Hematopoietic multipotent progenitor cell treated with erythropoietin and hydrocortisone succinate and interleukin-3 and kit ligand, for 4 days (in vitro differentiated cells): ENCODE results near the gene RASSF1.
"Not testable (repeated sequence)": the region's sequence is repeated elsewhere in the genome, so short reads cannot be mapped to it uniquely, and the experiment has no call there.

Experiments
- DNase-seq: peaks from one replicate; pipeline ENCODE4 v3.0.0-alpha.2; 2015

The RASSF1 gene

GRCh38 chr3:50298836-50299637 lies 41.6 kb downstream of the RASSF1 start, which contains the start of the genes HYAL3 and NAA80:
HYAL3 (minus strand) TSS chr3:50299405; CDS start chr3:50295602, 3,803 bp downstream.
NAA80 (minus strand) TSS chr3:50299405; CDS start chr3:50297463, 1,942 bp downstream.
- peak; percentile 100 for DNase-seq

DNA sequence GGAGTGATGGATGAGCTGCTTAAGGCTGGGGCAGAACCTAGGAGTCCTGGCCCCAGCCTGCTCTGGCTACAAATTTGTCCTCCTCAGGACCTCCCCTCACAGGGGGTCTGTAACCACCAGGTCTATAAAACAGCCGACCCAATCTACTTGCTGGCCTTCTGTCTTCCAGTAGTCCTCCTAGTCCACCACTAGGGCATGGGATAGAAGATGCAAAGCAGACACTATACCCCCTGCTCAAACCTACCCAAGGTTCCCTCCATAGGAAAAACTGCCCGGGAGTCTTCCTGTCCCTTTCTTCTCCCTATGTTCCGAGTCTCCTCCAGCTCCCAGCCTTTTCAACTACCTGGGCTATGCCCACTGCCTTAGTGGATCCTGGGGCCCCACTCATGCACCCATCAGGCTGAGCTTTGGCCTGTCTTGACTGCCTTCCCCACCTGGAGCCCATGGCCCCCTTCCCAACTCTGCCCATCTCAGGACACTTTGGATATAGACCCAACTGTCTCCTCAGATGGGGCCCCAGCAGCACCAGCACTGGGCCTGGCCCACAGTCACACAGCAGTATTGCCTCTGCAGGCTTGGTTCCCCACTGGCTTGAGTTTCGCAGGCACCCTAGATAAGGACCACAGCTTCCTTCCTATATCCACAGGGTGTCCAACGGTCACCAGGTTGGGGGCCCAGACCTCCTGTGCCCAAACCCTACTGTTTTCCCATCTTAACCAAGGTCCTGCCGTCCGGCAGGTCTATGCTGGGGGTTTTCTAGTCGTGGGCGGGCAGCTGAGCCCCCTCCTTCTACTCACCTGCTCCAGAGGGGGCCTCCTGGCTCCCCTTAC lies 42.5 kb downstream of the RASSF1 start:
- peak; percentile 83 for DNase-seq

- DNase-seq, result peak; percentile 56
Measured at GRCh38 chr3:50297384-50297775, 43.3 kb downstream of the RASSF1 start.

GRCh38 chr3:50296721-50297383 lies 43.8 kb downstream of the RASSF1 start:
- no peak for DNase-seq

- DNase-seq, result no peak
Measured at GRCh38 chr3:50295553-50296431, 44.8 kb downstream of the RASSF1 start.

GRCh38 chr3:50294492-50295403 lies 45.9 kb downstream of the RASSF1 start:
- no peak for DNase-seq

GRCh38 chr3:50294089-50294488 lies 46.5 kb downstream of the RASSF1 start:
- DNase-seq, result no peak

GRCh38 chr3:50293079-50293801 lies 47.4 kb downstream of the RASSF1 start:
- DNase-seq, result no peak

DNA sequence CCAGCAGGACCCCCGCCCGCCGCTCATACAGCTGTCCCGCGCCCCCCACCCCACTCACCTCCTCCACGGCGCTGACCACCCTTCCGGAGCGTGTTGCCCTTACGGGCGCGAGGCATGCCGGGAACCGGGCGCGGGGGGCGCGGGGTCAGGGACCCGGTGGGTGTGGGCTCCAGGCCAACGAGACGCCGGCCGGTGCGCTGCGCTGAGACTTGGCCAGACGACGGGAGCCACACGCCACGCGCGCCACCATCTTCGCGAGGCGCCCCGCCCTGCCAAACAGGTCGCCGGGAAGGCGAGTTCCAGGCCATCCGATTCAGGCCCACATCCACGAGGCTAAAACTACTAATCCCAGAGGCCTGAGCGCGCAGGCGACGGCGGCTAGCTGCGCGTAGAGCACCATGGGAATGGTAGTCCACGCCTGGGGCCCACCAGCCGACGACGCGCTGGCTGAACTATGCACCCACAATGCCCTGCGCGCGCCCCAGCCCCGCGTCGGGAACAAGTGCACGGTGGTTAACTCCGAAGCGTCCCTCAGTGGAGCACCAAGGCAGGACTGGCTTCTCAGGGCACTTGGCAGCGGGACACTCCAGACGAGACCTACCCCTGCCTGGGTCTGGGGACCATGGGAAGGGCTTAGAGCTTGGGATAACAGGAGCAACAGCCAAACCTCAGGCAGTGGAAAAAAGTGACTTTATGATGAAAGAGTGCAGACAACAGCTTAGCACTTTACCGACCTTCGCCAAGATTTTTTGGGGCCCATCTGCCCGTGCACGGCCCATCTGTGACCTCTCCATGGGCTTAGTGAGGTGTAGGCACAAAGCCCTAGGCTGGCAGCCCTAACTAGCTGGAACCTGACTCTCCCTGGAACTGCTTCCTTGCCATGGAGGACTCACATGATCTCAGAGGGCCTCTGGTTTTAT lies 48.2 kb downstream of the RASSF1 start, which contains the start of gene IFRD2:
Gene IFRD2 (minus strand): TSS at position 271 of the 920 bp plus-strand sequence. CDS start 155 bp downstream, at position 116.
- DNase-seq, result peak; percentile 99

DNA sequence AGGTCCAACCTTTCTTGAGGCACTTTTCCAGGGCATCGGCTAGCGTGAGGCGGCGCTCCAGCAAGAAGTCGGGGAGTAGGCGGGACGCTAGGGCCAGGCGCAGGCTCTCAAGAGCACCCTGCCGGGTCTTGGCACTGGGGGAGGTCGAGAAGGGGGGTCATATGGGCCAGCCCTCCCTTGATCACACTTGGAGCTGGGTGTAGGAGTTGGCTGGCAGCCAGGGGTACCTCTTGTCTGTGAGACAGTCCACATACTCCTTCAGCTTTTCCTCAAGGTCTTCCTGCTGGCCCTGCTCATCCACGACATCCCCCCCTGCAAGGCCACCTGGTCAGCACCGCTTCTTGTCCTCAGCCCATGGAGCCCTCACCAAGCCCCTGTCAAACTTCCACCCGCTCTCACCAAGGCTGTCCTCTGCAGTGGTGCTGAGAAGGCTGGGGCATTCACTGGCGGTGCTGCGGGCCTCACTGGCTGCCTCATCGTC lies 50.4 kb downstream of the RASSF1 start:
- no peak for DNase-seq

DNA sequence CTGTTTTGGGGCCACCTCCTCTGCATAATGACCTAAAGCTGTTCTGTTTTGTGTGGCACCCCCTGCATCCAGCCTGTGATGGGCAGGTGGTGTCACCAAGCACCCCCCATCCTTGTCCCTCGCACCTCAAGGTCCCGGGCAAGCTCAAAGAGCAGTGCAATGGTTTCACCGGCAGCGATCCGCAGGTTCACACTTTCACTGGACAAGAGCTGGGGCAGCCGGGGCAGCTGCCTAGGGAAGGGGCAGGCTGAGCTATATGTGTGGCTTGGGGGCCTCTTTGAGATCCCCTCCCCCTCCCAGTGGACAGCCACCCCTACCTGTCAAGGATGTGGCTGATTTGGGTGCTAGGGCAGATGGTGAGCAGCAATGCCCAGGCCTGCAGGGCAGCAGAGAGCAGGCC lies 51.5 kb downstream of the RASSF1 start:
- DNase-seq, result no peak

DNA sequence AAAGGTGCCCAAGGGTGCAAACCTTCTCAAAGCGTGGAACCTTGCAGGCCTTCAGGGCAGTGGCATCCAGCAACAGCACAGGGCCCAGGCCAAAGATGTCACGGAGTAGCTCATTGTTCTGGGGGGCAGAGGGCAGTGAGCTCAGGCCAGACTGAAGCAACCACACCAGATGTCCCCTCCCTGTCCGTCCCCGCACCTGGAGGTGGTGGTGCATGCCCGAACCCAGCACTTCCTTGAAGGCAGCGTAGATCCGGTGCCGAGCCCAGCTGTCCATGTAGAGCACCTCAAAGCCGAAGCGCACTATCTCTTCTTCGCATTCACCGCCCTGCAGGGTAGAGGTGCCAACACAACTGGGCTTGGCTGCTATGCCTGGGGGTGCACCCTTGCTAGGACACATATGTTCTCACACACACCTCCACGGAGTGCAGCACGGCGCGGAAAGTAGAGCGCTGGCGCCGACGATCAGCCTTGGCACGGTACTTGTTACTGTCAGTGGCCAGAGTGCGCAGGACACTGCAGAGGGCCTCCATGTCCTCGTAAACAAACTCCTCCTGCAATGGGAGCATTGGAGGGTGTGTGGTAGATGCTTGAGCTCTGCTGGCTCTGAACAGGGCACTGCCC lies 52.1 kb downstream of the RASSF1 start:
- DNase-seq, result no peak

GRCh38 chr3:50287262-50287661 lies 53.4 kb downstream of the RASSF1 start:
- no peak for DNase-seq

DNA sequence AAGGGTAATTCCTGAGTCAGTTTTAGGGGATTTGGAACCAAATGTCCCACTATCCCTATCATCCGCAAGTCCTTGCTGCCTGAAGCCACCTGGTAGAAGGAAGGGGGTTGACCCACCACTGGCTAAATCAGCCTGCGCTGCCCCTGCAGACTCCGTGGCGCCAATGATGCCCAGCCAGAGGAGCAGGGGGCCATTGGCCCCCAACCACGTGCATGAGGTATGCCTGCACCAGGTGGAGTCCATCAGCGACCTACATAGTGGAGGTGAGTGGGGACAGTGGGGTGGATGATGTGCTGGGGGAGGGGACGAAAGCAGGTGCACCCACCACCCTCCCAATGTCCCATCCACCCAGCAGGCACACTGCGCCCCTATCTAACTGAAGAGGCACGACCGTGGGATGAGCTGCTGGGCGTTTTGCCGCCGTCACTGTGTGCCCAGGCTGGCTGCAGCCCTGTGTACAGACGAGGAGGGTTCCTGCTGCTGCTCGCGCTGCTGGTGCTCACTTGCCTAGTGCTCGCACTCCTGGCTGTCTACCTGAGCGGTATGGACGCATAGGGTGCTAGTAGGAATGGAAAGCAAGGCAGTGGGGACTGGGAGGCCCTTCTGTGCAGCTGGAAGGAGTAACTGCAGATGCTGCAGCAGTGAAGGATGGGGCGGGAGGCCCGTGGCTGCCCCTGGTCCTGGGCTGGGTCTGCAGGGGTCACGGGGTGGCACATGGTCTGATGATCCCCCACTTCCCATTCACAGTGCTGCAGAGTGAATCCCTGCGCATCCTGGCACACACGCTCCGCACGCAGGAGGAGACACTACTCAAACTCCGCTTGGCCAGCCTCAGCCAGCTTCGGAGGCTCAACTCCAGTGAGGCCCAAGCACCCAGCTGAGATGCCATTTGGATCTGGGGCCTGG lies 54.1 kb downstream of the RASSF1 start:
- no peak for DNase-seq

DNA sequence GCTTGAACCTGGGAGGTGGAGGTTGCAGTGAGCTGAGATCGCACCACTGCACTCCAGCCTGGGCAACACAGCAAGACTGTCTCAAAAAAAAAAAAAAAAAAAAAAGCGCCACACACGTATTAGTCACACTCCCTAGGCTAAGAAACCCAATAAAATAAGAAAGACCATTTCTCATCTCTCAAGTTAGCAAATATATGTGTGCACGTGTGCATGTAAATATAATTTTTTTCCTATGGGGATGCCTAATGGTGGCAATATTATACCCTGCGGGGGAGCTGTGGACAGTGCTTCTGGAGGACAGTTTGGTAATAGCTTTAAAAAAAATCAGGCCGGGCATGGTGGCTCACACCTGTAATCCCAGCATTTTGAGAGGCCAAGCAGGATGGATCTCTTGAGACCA lies 56.5 kb downstream of the RASSF1 start:
- DNase-seq, result not testable (repeated sequence)
